Large intestine (tissue), 12 donors: ENCODE results near the gene SFR1. TPM values are rescaled to one million over a fixed set of nuclear protein-coding genes. Genes with fewer than 3 reads are reported as not detected.
A peak's percentile ranks its signal among the peaks of the same experiment; 100 is the strongest.

ENCODE experiments used
- DNase-seq, 2 donors: peaks; one replicate each; pipeline versions ENCODE4 v3.0.0 to v3.0.0-alpha.2; 2013
- H3K27ac ChIP-seq: one replicate; pipeline ENCODE4 v1.5.1; 2013; ENCODE audit warnings: low read length
- H3K27me3 ChIP-seq: 2 replicates; pipeline ENCODE4 v1.6.1; 2013; ENCODE audit warnings: low read length; ENCODE audit not compliant: control insufficient read depth, insufficient read depth
- H3K36me3 ChIP-seq: 2 replicates; pipeline ENCODE4 v1.6.1; 2013; ENCODE audit warnings: low read length; ENCODE audit not compliant: control insufficient read depth, insufficient read depth
- H3K4me1 ChIP-seq: one replicate; pipeline ENCODE4 v1.6.1; 2013; ENCODE audit warnings: low read length; ENCODE audit not compliant: control insufficient read depth, insufficient read depth
- H3K4me3 ChIP-seq: one replicate; pipeline ENCODE4 v1.5.1; 2013; ENCODE audit warnings: low read length
- H3K9me3 ChIP-seq: one replicate; pipeline ENCODE4 v1.6.1; 2013; ENCODE audit warnings: mild to moderate bottlenecking, low read depth, low read length, moderate library complexity; ENCODE audit not compliant: control insufficient read depth
- WGBS: methylation state at CpG from one replicate; pipeline ENCODE4 v1.1.5; 2013; ENCODE audit warnings: low lambda C conversion rate; ENCODE audit not compliant: insufficient coverage; 5-methylcytosine and 5-hydroxymethylcytosine counted together
- long read RNA-seq, 11 donors: transcript quantifications; one replicate each; lab custom pipeline, GENCODE V29; 2026
- polyA plus RNA-seq: library from polyadenylated mRNA; unstranded; fragments of 120-200 nt; gene quantifications from one replicate; pipeline ENCODE4 v1.2.1, GENCODE V29; 2013

The SFR1 gene, protein sequence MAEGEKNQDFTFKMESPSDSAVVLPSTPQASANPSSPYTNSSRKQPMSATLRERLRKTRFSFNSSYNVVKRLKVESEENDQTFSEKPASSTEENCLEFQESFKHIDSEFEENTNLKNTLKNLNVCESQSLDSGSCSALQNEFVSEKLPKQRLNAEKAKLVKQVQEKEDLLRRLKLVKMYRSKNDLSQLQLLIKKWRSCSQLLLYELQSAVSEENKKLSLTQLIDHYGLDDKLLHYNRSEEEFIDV
- polyA plus RNA-seq, result 9.3 TPM
- long read RNA-seq, donor 1, transcript SFR1-201 (4 exons, 1,438 nt), result major isoform, 6 of 6 reads
- long read RNA-seq, donor 1, partial matches to known transcripts, result 0 of 6 reads
- long read RNA-seq, donor 1, other reads (novel, unspliced or antisense), result 0 of 6 reads
- long read RNA-seq, donor 2, partial matches to known transcripts, result 0 of 5 reads
- long read RNA-seq, donor 2, other reads (novel, unspliced or antisense), result 0 of 5 reads
- long read RNA-seq, donor 3, result 0 reads
- long read RNA-seq, donor 4, result 0 reads
- long read RNA-seq, donor 5, partial matches to known transcripts, result 0 of 5 reads
- long read RNA-seq, donor 5, other reads (novel, unspliced or antisense), result 0 of 5 reads
- long read RNA-seq, donor 6, transcript SFR1-201 (4 exons, 1,438 nt), result major isoform, 5 of 7 reads
- long read RNA-seq, donor 6, partial matches to known transcripts, result 0 of 7 reads
- long read RNA-seq, donor 6, other reads (novel, unspliced or antisense), result 0 of 7 reads
- long read RNA-seq, donor 7, partial matches to known transcripts, result 0 of 4 reads
- long read RNA-seq, donor 7, other reads (novel, unspliced or antisense), result 0 of 4 reads
- long read RNA-seq, donor 8, transcript SFR1-201 (4 exons, 1,438 nt), result major isoform, 5 of 24 reads
- long read RNA-seq, donor 8, partial matches to known transcripts, result 16 of 24 reads
- long read RNA-seq, donor 8, other reads (novel, unspliced or antisense), result 0 of 24 reads
- long read RNA-seq, donor 9, partial matches to known transcripts, result 0 of 4 reads
- long read RNA-seq, donor 9, other reads (novel, unspliced or antisense), result 0 of 4 reads
- long read RNA-seq, donor 10, partial matches to known transcripts, result 0 of 3 reads
- long read RNA-seq, donor 10, other reads (novel, unspliced or antisense), result 0 of 3 reads
- long read RNA-seq, donor 11, partial matches to known transcripts, result 0 of 5 reads
- long read RNA-seq, donor 11, other reads (novel, unspliced or antisense), result 0 of 5 reads

DNA sequence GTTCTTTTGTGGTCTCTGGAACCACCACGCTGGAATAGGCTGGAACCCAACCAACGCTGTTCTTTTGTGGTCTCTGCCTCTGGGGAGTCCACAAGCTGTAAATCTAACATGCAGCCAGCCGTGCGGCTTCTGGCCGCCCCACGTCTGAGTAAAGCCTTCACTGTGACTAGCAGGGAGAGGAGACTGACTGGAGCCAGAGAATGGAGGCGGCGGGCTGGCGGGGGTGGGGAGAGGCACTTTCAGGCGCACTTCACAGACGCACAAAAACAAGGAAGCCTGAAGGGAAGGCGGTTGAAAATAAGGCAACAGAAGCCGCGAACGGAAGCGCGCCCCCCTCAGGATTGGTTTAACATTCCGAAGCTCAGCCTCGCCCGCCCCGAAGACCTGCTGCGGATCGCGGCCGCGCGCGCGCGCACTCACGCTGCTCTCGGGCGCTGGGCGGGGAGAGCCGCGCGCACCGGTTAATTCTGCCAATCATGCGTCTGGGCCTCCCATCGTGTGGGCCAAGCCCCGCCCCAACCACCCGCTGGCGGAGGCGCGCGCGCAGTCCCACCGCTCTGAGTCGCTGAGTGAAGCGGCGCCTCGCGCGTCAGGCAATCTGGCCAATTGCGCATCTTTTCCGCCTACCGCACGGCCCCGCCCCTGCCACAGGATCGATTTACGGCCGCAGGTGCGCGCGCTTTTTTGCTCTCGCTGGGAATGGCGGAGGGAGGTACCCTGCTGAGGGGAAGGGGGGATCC lies at the start of gene SFR1:
TSS of gene SFR1 (plus strand) at position 687 of the 740 bp plus-strand sequence. CDS start at position 700, 13 bp downstream.
- Histone ChIP-seq H3K27me3 (no peaks in the 10 kb centered on the region), H3K4me3 (peak within 1 kb of the TSS; percentile 73), H3K27ac (peak within 1 kb of the TSS; percentile 98), H3K36me3 (peaks cover 2% of the 10 kb centered on the region), H3K4me1 (peaks cover 7% of the 10 kb centered on the region), H3K9me3 (no peaks in the 10 kb centered on the region)
- WGBS, result no CpG with 5 or more reads among the region's 67 CpGs
- DNase-seq, result peak; percentile 99 to 100

DNA sequence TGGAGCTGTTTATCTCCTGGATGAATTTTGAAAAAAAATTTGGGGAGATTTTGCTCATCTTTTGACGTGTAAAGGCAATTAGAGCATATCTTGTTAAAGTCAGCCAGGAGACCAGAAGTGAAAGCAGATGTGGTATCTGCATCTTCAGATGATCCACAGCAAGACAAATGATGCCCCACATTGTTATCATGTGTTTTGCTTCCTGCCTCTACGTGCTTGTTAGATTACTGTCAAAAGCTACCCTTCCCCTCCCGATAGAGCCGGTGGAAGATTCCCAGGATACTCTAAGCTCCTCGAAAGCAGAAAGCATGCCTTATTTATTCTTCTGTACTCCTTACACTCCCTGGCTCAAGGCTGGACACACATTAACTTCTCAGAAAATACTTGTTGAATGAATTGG lies 49.2 kb upstream of the SFR1 start:
- peaks cover 17% of the 10 kb centered on the region for H3K4me1 ChIP-seq
- WGBS, result no CpG with 5 or more reads among the region's 5 CpGs
- no peaks in the 10 kb centered on the region for H3K36me3 ChIP-seq
- no peak overlapping the region for H3K27ac ChIP-seq
- no peaks in the 10 kb centered on the region for H3K9me3 ChIP-seq
- no peak for DNase-seq
- no peak overlapping the region for H3K4me3 ChIP-seq
- H3K27me3 ChIP-seq, result no peaks in the 10 kb centered on the region

DNA sequence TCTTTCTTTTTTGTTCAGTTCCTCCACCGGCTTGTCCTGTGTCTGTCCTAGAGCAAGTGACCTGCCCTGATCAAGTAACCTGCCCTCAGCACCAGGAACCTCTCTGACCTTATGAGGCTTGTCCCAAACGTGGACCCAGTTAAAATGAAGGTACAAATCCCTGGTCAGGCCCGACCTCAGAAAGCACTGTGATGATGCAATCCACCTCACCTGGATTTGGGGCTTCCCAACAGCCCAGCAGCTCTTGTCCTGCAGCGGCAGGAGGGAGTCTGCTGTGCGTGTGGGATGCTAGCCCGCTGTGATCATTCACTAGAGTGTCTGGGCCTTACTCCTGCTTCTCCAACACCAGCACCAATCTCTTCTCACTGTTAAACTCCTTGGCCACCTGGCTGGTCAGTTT lies 47.5 kb upstream of the SFR1 start:
- H3K27ac ChIP-seq, result no peak overlapping the region
- WGBS, result no CpG with 5 or more reads among the region's 6 CpGs
- H3K36me3 ChIP-seq, result no peaks in the 10 kb centered on the region
- H3K4me1 ChIP-seq, result peaks cover 9% of the 10 kb centered on the region
- H3K27me3 ChIP-seq, result no peaks in the 10 kb centered on the region
- DNase-seq, result no peak
- no peak overlapping the region for H3K4me3 ChIP-seq
- H3K9me3 ChIP-seq, result no peaks in the 10 kb centered on the region

DNA sequence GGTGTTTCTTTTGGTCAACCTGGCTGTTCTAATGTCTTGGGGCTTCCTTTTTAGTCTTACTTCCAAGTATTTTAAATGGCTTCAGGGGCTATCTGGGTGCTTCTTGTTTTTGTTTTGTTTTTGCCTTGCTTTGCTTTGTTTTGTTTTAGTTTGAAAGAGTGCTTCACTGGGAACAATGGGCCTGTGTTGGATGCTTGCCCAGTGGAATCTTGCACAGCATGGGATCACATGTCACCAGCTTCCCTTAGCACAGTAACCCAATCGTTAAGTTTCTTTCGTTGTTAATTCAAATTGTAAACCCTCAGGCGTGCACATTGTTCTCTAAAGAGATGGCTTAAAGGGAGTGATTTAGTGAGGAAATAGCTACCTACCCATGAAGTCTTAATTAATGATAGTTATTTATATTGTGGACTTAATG lies 45.2 kb upstream of the SFR1 start:
- no CpG with 5 or more reads among the region's 3 CpGs for WGBS
- Histone ChIP-seq H3K9me3 (no peaks in the 10 kb centered on the region), H3K36me3 (no peaks in the 10 kb centered on the region), H3K27ac (no peak overlapping the region), H3K4me3 (no peak overlapping the region), H3K4me1 (peaks cover 6% of the 10 kb centered on the region), H3K27me3 (no peaks in the 10 kb centered on the region)
- peak; percentile 29 to 76 for DNase-seq

DNA sequence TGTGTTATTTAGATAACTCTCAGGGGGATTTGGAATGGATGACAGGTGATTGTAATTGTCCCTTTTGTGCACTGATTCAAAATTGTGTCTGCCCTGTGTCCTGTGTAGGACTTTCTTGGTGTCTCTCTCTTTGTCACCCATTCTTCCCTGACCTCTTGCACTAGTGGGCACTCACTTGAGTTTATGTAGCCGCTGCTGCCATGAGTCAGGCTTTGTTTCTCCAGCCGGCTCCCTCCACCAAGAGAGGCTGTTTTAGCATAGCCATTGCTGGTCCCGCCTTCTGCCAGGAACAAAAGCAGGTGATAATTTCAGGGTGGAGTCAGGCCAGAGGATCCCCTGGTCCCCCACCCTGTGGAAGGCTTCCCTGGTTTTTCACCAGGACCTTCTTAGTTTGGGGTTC lies 44.7 kb upstream of the SFR1 start:
- Histone ChIP-seq H3K36me3 (no peaks in the 10 kb centered on the region), H3K4me1 (peaks cover 6% of the 10 kb centered on the region), H3K27me3 (no peaks in the 10 kb centered on the region), H3K9me3 (no peaks in the 10 kb centered on the region), H3K27ac (no peak overlapping the region), H3K4me3 (no peak overlapping the region)
- DNase-seq, result no peak
- WGBS, result no CpG with 5 or more reads among the region's 3 CpGs

DNA sequence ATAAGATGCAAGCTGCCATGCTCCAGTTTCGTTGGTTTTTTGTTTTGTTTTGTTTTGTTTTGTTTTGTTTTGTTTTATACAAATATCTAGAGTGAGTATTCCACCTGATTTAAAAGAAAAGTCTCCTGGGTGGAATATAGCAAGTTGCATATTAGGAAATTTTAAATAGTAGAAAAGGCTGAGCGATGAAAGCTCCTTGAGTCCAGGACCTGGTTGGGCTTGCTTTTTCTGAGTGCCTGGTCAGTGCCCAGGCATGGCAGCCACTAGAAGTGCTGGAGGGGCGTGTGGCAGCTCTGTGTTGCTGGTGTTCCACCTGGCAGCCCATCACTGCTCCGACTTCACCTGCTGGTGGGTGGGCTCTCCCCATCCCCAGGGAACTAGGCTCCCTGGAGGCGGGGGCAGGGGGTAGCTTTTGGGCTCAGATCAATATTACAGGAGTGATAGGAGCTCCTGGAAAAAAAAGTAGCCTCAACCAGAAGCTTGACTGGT lies 44.3 kb upstream of the SFR1 start:
- WGBS, result 100% methylated on average over 1 of the region's 5 CpGs
- Histone ChIP-seq H3K4me1 (peaks cover 6% of the 10 kb centered on the region), H3K4me3 (no peak overlapping the region), H3K27me3 (no peaks in the 10 kb centered on the region), H3K36me3 (no peaks in the 10 kb centered on the region), H3K9me3 (no peaks in the 10 kb centered on the region), H3K27ac (no peak overlapping the region)
- no peak for DNase-seq

DNA sequence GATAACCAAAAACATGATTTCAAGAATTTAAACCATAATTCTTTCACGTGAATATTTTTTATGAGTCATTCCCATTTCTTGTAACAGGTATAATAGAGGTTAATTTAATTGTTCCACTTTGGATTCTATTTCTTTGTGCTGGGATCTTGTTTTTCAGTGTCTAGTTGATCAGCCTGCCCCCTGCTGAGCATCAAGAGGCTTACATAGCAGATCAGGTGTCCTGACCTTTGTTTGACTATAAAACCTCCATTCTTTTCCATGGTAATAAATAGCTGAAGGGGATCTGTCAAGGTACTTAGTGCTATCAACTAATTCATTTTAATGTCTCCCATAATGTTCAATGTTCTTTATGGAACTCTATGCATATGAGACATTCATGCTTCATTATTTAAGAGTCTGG lies 41.2 kb upstream of the SFR1 start:
- Histone ChIP-seq H3K27ac (no peak overlapping the region), H3K36me3 (no peaks in the 10 kb centered on the region), H3K4me3 (no peak overlapping the region), H3K9me3 (no peaks in the 10 kb centered on the region), H3K27me3 (no peaks in the 10 kb centered on the region), H3K4me1 (peaks cover 8% of the 10 kb centered on the region)
- DNase-seq, result peak; percentile 68 to 81
- no CpG with 5 or more reads among the region's 1 CpG for WGBS

DNA sequence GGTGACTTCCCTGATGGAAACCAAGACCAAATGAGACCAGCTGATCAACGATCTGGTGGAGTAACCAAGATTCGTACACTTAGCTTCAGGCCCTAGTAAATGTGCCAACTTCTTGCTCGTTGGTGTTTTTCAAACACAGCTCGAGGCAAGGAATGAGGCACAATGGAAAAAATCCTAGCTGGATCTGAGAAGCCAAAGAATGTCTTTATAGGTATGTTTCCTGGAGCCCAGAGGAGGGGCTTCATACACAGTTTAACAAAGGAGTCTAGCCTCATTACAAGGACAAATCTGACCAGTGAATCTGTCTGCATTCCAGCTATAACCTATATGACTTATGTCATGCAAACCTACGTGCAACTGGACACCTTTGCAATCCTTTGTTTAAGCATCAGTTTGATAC lies 40.0 kb upstream of the SFR1 start:
- Histone ChIP-seq H3K27ac (no peak overlapping the region), H3K4me1 (peaks cover 9% of the 10 kb centered on the region), H3K36me3 (no peaks in the 10 kb centered on the region), H3K4me3 (no peak overlapping the region), H3K9me3 (no peaks in the 10 kb centered on the region), H3K27me3 (no peaks in the 10 kb centered on the region)
- WGBS, result 80% methylated on average over 1 of the region's 5 CpGs
- no peak for DNase-seq

DNA sequence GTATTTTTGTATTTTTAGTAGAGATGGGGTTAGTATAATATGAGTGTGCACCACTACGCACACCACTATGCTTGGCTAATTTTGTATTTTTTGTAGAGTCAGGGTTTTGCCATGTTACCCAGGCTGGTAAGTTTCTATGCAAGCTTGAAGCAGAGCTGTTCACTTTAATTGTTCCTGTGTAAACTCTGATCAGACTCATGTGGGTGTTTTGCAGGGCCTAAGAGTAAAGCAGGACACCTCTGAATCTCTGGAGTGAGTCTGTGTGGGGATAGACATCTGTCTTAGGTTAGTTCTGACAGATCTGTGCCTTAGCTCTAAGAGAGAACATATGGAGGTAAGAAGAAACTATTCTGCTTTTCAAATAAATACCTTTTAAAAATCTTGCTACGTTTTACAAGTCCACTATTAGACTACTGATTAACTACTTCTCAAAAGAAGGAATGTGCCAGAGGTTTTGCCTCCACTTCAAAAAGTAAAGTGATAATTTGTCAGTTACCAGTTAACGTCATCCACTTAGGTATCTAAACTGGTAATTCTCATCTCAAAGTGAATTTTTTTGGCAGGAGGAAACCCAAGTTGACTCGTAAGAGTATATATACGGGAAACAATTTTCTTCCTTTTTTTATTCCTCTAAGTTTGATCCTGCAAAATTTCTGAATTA lies 37.4 kb upstream of the SFR1 start:
- no peak for DNase-seq
- no peaks in the 10 kb centered on the region for H3K9me3 ChIP-seq
- no peaks in the 10 kb centered on the region for H3K27me3 ChIP-seq
- H3K4me1 ChIP-seq, result peaks cover 9% of the 10 kb centered on the region
- H3K4me3 ChIP-seq, result no peak overlapping the region
- WGBS, result 52% methylated on average over 4 of the region's 5 CpGs
- H3K36me3 ChIP-seq, result no peaks in the 10 kb centered on the region
- no peak overlapping the region for H3K27ac ChIP-seq
